Stimulated activated CD8-positive, alpha-beta memory T cell treated with anti-CD3 and anti-CD28 coated beads, Interleukin-15, amount 100 ng/mL, for 48 hours (primary cell): ENCODE results near the gene DIPK1B.

Experiments
- DNase-seq, 2 donors: peaks; one replicate each; pipeline ENCODE4 v3.0.0-alpha.2; 2020; ENCODE audit warnings: low read depth in 2 of 2

The DIPK1B gene

GRCh38 chr9:136720251-136720897 lies 8.0 kb downstream of the DIPK1B start:
- no peak for DNase-seq

GRCh38 chr9:136720898-136721338 lies 8.5 kb downstream of the DIPK1B start:
- DNase-seq: no peak

- no peak for DNase-seq
Observed at GRCh38 chr9:136721339-136722092, 9.1 kb downstream of the DIPK1B start.

GRCh38 chr9:136722093-136722968 lies 10.0 kb downstream of the DIPK1B start:
- DNase-seq: no peak

GRCh38 chr9:136722969-136723356 lies 10.6 kb downstream of the DIPK1B start:
- no peak for DNase-seq

DNA sequence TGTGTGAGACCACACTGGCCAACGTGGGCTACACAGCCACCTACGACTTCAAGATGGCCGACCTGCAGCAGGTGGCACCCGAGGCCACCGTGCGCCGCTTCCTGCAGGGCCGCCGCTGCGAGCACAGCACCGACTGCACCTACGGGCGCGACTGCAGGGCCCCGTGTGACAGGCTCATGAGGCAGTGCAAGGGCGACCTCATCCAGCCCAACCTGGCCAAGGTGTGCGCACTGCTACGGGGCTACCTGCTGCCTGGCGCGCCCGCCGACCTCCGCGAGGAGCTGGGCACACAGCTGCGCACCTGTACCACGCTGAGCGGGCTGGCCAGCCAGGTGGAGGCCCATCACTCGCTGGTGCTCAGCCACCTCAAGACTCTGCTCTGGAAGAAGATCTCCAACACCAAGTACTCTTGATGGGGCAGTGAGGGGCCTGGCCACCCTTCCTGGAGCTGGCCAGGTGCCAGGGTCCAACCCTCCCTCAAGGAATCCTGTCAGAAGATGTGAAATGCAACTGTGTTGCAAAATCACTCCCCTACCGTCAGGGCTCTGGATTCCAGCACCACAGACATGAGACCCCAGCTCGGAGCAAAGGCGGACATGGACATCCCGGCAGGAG lies 11.1 kb downstream of the DIPK1B start:
- no peak for DNase-seq

DNA sequence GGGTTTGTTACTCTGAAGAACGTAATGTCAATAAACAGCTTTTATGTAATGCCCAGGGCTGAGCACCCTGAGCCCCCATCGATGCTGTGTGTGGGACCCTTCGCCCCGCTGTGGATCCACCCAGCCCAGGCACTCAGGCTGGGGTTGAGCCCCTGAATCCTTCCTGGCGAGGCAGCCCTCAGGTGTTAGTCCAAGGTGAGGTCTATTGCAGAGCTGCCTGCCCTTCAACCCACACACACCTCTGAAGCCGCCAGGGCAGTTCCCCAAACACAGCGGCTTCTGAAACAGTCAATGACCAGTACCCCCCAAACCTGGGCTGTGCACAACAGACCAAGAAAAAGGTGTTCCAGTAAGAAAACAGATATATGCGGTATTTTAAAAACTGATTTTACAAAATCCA lies 11.6 kb downstream of the DIPK1B start:
- DNase-seq: no peak

DNA sequence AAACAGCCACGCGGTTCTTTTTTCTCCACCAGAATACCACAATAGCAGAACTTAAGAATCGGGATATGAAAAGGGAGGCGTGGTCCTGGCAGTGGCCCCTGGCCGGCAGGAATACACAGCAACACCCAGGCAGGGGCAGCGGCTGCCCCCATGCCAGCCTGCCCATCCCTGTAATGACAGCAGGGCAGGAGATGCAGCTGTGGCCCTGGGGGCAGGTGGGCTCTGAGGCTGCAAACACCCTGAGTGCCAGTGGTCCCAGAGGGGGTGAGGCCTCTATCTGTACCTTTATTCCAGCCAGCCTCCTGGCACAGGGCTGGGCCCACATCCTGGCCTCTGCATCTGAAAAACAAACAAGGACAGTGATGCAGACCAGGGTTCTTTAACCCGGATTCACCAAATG lies 12.4 kb downstream of the DIPK1B start:
- DNase-seq: no peak

GRCh38 chr9:136725612-136726011 lies 13.2 kb downstream of the DIPK1B start:
- no peak for DNase-seq

DNA sequence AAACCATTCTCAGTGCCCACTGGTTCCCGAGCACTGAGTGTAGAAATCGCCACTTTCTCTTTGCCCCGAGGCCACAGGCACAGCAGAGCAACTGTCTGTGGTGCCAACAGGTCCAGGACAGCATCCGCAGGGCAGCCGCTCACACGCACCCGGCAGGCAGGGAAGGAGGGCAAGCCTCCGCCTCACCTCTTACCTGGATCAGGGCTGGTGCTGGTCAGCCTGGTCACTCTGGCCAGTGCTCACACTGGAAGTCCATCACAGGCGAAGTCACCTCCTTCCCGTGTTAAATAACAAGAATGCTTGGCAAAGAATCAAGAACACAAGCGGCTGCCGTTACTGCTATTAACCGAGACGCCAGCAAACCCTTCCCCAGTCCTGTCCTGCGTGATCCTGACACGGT lies 13.7 kb downstream of the DIPK1B start:
- no peak for DNase-seq

GRCh38 chr9:136726631-136727191 lies 14.3 kb downstream of the DIPK1B start:
- no peak for DNase-seq

DNA sequence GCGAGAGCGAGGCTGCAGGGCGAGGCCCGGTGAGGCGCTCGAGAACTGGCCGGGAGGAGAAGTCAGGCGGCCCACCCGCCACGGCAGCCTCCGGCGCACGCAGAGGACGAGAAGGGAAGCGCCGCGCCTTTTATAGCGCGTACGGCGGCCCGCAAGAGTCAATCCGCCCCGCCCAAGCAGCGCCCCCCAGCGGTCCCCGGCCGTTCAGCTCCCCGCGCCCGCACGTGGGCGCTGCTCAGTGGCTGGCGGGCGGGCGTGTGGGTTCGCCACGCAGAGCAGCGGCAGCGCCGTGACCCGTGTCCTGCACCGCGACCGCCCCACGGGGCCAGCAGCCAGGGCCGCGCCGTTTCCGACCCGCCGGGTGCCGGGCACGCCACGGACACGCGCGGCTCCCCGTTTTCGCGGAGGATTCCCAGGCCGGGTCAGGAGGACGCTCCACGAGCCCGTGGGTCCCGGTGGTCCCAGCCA lies 15.7 kb downstream of the DIPK1B start:
- DNase-seq: peak; percentile 84

- DNase-seq: no peak
Observed at GRCh38 chr9:136728548-136729123, 16.3 kb downstream of the DIPK1B start.

GRCh38 chr9:136729144-136729543 lies 16.8 kb downstream of the DIPK1B start:
- no peak for DNase-seq

- DNase-seq: no peak
Observed at GRCh38 chr9:136729926-136730325, 17.6 kb downstream of the DIPK1B start.

DNA sequence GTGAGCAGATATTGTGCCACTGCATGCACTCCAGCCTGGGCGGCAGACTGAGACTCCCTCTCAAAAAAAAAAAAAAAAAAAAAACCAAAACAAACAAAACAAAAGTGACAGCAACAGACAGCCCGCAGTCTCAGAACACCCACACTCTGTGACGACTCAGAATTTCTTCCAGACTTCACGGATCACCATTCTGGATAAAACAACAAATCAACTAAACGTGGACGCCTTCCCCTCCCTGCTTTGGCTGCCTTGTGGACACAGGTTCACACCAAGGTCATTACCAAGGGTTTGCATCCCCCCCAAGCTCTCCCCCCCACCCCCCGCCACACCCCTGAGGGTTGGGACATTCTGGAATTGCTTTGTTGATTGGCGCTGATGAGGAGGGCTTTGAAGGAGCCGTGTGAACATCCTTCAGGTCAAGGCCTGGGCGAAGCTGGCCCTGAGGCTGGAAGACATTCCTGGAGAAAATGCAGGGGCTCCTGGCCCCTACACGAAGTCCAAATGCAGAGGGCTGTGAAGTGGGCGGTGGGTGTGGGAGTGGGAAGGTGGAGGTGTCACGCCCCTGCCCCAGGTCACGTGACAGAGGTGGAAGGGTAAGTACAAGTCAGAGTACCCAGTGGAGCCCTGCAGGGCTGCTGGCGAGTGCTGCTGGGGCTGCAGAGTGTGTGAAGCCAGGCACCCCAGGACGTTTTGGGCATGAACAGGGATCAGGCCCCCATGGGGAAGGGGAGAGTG lies 20.2 kb downstream of the DIPK1B start:
- DNase-seq: no peak

GRCh38 chr9:136733611-136734010 lies 21.2 kb downstream of the DIPK1B start:
- no peak for DNase-seq

GRCh38 chr9:136734837-136735496 lies 22.6 kb downstream of the DIPK1B start:
- DNase-seq: no peak

- no peak for DNase-seq
Observed at GRCh38 chr9:136735812-136736480, 23.6 kb downstream of the DIPK1B start.
